Smooth muscle cell (in vitro differentiated cells): Measurements from ENCODE around the gene FARP1. TPM values are rescaled to one million over a fixed set of nuclear protein-coding genes. Genes with fewer than 3 reads are reported as not detected.

Source experiments
- DNase-seq: peaks from one replicate; lab custom pipeline; 2025; ENCODE audit not compliant: unreplicated experiment; lab: John Stamatoyannopoulos, UW
- H2AFZ ChIP-seq: fragments of 200-600 bp; sonication (generic); 2 replicates; pipeline ENCODE4 v1.6.0; 2016; ENCODE audit warnings: antibody characterized with exemption, low read depth, mild to moderate bottlenecking
- H3F3A ChIP-seq: fragments of 200-600 bp; sonication (generic); 2 replicates; pipeline ENCODE4 v1.6.0; 2017; ENCODE audit warnings: antibody characterized with exemption, low read depth
- H3K27ac ChIP-seq: fragments of 200-600 bp; sonication (generic); 2 replicates; pipeline ENCODE4 v1.5.1; 2016; ENCODE audit warnings: low read depth, mild to moderate bottlenecking
- H3K27me3 ChIP-seq: fragments of 200-600 bp; sonication (generic); 2 replicates; pipeline ENCODE4 v1.6.1; 2016; ENCODE audit warnings: low read depth, mild to moderate bottlenecking
- H3K36me3 ChIP-seq: fragments of 200-600 bp; sonication (generic); 2 replicates; pipeline ENCODE4 v1.5.1; 2016; ENCODE audit warnings: low read depth
- H3K4me1 ChIP-seq: fragments of 200-600 bp; sonication (generic); 2 replicates; pipeline ENCODE4 v1.5.1; 2016; ENCODE audit warnings: low read depth
- H3K4me2 ChIP-seq: fragments of 200-600 bp; sonication (generic); 2 replicates; pipeline ENCODE4 v1.6.0; 2016; ENCODE audit warnings: mild to moderate bottlenecking
- H3K4me3 ChIP-seq: fragments of 200-600 bp; sonication (generic); 2 replicates; pipeline ENCODE4 v1.5.1; 2016; ENCODE audit warnings: mild to moderate bottlenecking
- H3K79me2 ChIP-seq: fragments of 200-600 bp; sonication (generic); 2 replicates; pipeline ENCODE4 v1.6.0; 2016; ENCODE audit warnings: low read depth, mild to moderate bottlenecking
- H3K9ac ChIP-seq: fragments of 200-600 bp; sonication (generic); 2 replicates; pipeline ENCODE4 v1.6.0; 2016; ENCODE audit warnings: low read depth
- H3K9me3 ChIP-seq: fragments of 200-600 bp; sonication (generic); replicated peaks from 2 replicates; pipeline ENCODE4 v1.5.1; 2016; ENCODE audit warnings: low read depth
- H4K20me1 ChIP-seq: fragments of 200-600 bp; sonication (generic); 2 replicates; pipeline ENCODE4 v1.6.0; 2016; ENCODE audit warnings: low read depth
- CTCF ChIP-seq: fragments of 200-600 bp; sonication (generic); IDR thresholded peaks from 2 replicates; pipeline ENCODE4 v1.5.1; 2017; ENCODE audit warnings: borderline replicate concordance, mild to moderate bottlenecking, antibody characterized with exemption; ENCODE audit not compliant: insufficient read depth, poor library complexity, severe bottlenecking
- WGBS: methylation state at CpG from one replicate; pipeline ENCODE4 v1.1.7; 2016; ENCODE audit warnings: low lambda C conversion rate; 5-methylcytosine and 5-hydroxymethylcytosine counted together
- polyA plus RNA-seq: library from polyadenylated mRNA; unstranded; fragments of >200 nt; fragmentation: Nextera tagmentation; extraction: Ambion mirVana; gene quantifications from 2 replicates; pipeline ENCODE4 v1.2.1, GENCODE V29; 2016
- total RNA-seq: library from RNA; depleted of rRNA; stranded (reverse); fragments of >200 nt; gene quantifications from 2 replicates; pipeline ENCODE4 v1.2.3, GENCODE V29; 2014

The FARP1 gene
- total and polyA plus RNA-seq, 2 experiments from 2014 or later = 59.4 to 104 TPM

- H3K9ac ChIP-seq = no peak overlapping the region
- DNase-seq = no peak
These were observed 30.4 kb upstream of the FARP1 start for GRCh38 chr13:98112456-98112855.

GRCh38 chr13:98118865-98119264, 24.0 kb upstream of the FARP1 start:
- H3K4me2 ChIP-seq = no peak overlapping the region

More at GRCh38 chr13:98112456-98112855, 30.4 kb upstream of the FARP1 start:
- Histone ChIP-seq H3K9me3 (no peaks in the 10 kb centered on the region), H4K20me1 (no peaks in the 10 kb centered on the region), H3K4me3 (no peak overlapping the region), H2AFZ (no peak overlapping the region), H3K4me2 (no peak overlapping the region), H3F3A (peaks cover 3% of the 10 kb centered on the region), H3K27ac (no peak overlapping the region), H3K4me1 (no peaks in the 10 kb centered on the region), H3K36me3 (no peaks in the 10 kb centered on the region), H3K27me3 (no peaks in the 10 kb centered on the region), H3K79me2 (no peaks in the 10 kb centered on the region)
- no peak for TF ChIP-seq CTCF
- 98% methylated on average over 3 of the region's 3 CpGs for WGBS

DNA sequence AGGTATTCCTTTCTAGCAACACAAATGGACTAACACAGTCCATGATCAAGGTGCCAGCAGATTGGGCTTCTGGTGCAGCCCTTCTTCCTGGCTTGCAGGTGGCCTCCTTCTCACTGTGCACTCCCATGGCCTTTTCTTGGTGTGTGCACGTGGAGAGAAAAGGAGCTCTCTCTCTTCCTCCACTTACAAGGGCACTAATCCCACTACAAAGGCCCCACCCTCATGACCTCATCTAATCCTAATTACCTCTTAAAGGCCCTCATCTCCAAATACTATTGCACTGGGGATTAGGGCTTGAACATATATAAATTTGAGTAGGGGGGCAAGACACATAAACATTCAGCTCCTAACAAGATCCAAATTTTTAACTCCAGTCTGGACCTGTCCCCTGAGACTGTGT, 19.7 kb upstream of the FARP1 start:
- TF ChIP-seq CTCF = no peak
- no peaks in the 10 kb centered on the region for H3K36me3 ChIP-seq
- no peak overlapping the region for H2AFZ ChIP-seq
- H3K27ac ChIP-seq = no peak overlapping the region
- WGBS = 88% methylated on average over 1 of the region's 1 CpG
- no peak overlapping the region for H3K9ac ChIP-seq
- no peaks in the 10 kb centered on the region for H4K20me1 ChIP-seq
- no peak for DNase-seq
- H3K4me1 ChIP-seq = no peaks in the 10 kb centered on the region
- no peak overlapping the region for H3K4me3 ChIP-seq
- no peaks in the 10 kb centered on the region for H3K9me3 ChIP-seq
- H3K79me2 ChIP-seq = no peaks in the 10 kb centered on the region
- H3F3A ChIP-seq = no peaks in the 10 kb centered on the region
- no peak overlapping the region for H3K4me2 ChIP-seq
- no peaks in the 10 kb centered on the region for H3K27me3 ChIP-seq

More at GRCh38 chr13:98118865-98119264, 24.0 kb upstream of the FARP1 start:
- no peaks in the 10 kb centered on the region for H3K4me1 ChIP-seq
- no peak overlapping the region for H2AFZ ChIP-seq
- H3K27me3 ChIP-seq = no peaks in the 10 kb centered on the region
- H3K9ac ChIP-seq = no peak overlapping the region
- TF ChIP-seq CTCF = no peak
- no peaks in the 10 kb centered on the region for H3K36me3 ChIP-seq
- H4K20me1 ChIP-seq = no peaks in the 10 kb centered on the region
- H3K9me3 ChIP-seq = no peaks in the 10 kb centered on the region
- no peaks in the 10 kb centered on the region for H3F3A ChIP-seq
- no peak overlapping the region for H3K4me3 ChIP-seq
- no peak for DNase-seq
- H3K79me2 ChIP-seq = no peaks in the 10 kb centered on the region
- H3K27ac ChIP-seq = no peak overlapping the region

- Histone ChIP-seq H3K27ac (no peak overlapping the region), H3F3A (no peaks in the 10 kb centered on the region), H3K9me3 (no peaks in the 10 kb centered on the region), H4K20me1 (no peaks in the 10 kb centered on the region), H3K27me3 (no peaks in the 10 kb centered on the region), H3K4me1 (no peaks in the 10 kb centered on the region), H3K79me2 (no peaks in the 10 kb centered on the region), H3K4me2 (no peak overlapping the region), H3K9ac (no peak overlapping the region), H3K4me3 (no peak overlapping the region), H3K36me3 (no peaks in the 10 kb centered on the region), H2AFZ (no peak overlapping the region)
- no peak for DNase-seq
- 90% methylated on average over 5 of the region's 5 CpGs for WGBS
- no peak for TF ChIP-seq CTCF
These were observed 13.7 kb upstream of the FARP1 start for GRCh38 chr13:98129059-98129746.
